Measurements from ENCODE around the gene ABCB11. TPM values are rescaled to one million over a fixed set of nuclear protein-coding genes. Genes with fewer than 3 reads are reported as not detected.
A peak's percentile ranks its signal among the peaks of the same experiment; 100 is the strongest.

The ABCB11 gene
- total RNA-seq, 1 experiment from 2014 or later = not detected

DNA sequence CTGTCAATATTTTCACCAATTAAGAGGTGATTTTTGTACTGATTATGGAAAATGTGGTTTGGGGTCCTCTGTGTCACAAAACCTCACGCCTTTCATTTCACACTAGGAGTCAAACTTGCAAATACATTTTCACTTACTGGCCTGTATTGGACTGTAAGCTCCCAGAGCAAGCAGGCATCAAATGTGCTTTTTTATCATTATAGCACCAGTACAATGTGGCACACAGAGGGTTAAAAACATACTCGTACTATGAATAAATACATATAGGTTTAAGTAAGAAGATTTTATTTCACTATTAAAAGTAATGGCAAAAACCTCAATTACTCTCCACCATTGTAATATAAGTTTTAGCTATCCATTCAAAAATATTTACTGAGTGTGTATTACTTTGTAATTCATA lies 56.7 kb downstream of the ABCB11 start:
- intact Hi-C loops (cut with micrococcal nuclease; ENCODE audit: unreplicated experiment) = no loop called here
- peak; percentile 9 for DNase-seq (ENCODE audit: low spot score)
- H3K4me1 ChIP-seq (ENCODE audit: insufficient read depth, low read length, poor library complexity, severe bottlenecking) = no peaks in the 10 kb centered on the region
- no peaks in the 10 kb centered on the region for H3K36me3 ChIP-seq (ENCODE audit: insufficient read depth, low read length, poor library complexity, severe bottlenecking)
- BruUV-seq (replicated peaks) = no TSS peak
- H3K27me3 ChIP-seq (replicated peaks; ENCODE audit: insufficient read depth, low read depth, low read length, poor library complexity) = no peaks in the 10 kb centered on the region
- H3K9me3 ChIP-seq (ENCODE audit: low read depth, low read length, poor library complexity, severe bottlenecking) = no peaks in the 10 kb centered on the region
- ChIA-PET CTCF (no interaction called here), POLR2A (ENCODE audit: low non-redundant PET) (no interaction called here)
- no peak overlapping the region for H3K4me3 ChIP-seq (ENCODE audit: low read depth, low read length, poor library complexity, severe bottlenecking)
- no peak overlapping the region for H3K27ac ChIP-seq (ENCODE audit: low read depth, low read length, poor library complexity, severe bottlenecking)
- TF ChIP-seq, protein P1, sequence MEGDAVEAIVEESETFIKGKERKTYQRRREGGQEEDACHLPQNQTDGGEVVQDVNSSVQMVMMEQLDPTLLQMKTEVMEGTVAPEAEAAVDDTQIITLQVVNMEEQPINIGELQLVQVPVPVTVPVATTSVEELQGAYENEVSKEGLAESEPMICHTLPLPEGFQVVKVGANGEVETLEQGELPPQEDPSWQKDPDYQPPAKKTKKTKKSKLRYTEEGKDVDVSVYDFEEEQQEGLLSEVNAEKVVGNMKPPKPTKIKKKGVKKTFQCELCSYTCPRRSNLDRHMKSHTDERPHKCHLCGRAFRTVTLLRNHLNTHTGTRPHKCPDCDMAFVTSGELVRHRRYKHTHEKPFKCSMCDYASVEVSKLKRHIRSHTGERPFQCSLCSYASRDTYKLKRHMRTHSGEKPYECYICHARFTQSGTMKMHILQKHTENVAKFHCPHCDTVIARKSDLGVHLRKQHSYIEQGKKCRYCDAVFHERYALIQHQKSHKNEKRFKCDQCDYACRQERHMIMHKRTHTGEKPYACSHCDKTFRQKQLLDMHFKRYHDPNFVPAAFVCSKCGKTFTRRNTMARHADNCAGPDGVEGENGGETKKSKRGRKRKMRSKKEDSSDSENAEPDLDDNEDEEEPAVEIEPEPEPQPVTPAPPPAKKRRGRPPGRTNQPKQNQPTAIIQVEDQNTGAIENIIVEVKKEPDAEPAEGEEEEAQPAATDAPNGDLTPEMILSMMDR (conservative IDR thresholded peaks at IDR 0.05; ENCODE audit: low read depth, low read length) = no peak
- TF ChIP-seq EZH2 (IDR thresholded peaks at IDR 0.05; ENCODE audit: borderline replicate concordance, low read depth, low read length, poor library complexity, severe bottlenecking) = no peak

DNA sequence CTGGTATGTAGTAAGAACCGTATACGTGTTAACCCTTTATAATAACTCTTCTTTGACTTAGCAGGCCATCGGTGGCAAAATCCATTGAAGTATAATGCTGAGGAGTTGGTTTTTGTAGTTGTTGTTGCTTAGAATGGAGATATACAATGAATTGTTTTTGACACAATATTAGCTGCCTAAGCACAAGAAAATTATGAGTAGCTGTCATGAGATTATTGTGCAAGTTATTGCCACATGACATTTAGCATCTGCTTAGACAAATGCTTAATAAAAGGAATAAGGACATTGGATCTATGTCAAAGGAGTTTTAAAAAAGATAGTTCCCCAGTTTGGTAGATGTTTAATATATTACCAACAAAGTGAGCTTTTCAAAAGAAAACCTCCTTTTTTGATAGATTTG lies 59.9 kb downstream of the ABCB11 start:
- Histone ChIP-seq H3K4me1 (ENCODE audit: insufficient read depth, low read length, poor library complexity, severe bottlenecking) (no peaks in the 10 kb centered on the region), H3K9me3 (ENCODE audit: low read depth, low read length, poor library complexity, severe bottlenecking) (no peaks in the 10 kb centered on the region), H3K27me3 (replicated peaks; ENCODE audit: insufficient read depth, low read depth, low read length, poor library complexity) (no peaks in the 10 kb centered on the region), H3K27ac (ENCODE audit: low read depth, low read length, poor library complexity, severe bottlenecking) (no peak overlapping the region), H3K4me3 (ENCODE audit: low read depth, low read length, poor library complexity, severe bottlenecking) (no peak overlapping the region), H3K36me3 (ENCODE audit: insufficient read depth, low read length, poor library complexity, severe bottlenecking) (no peaks in the 10 kb centered on the region)
- intact Hi-C loops (cut with micrococcal nuclease; ENCODE audit: unreplicated experiment) = no loop called here
- BruUV-seq (replicated peaks) = no TSS peak
- ChIA-PET POLR2A (ENCODE audit: low non-redundant PET) (no interaction called here), CTCF (no interaction called here)
- TF ChIP-seq, protein P1 (conservative IDR thresholded peaks at IDR 0.05; ENCODE audit: low read depth, low read length) = no peak
- TF ChIP-seq EZH2 (IDR thresholded peaks at IDR 0.05; ENCODE audit: borderline replicate concordance, low read depth, low read length, poor library complexity, severe bottlenecking) = no peak
- DNase-seq (ENCODE audit: low spot score) = no peak

DNA sequence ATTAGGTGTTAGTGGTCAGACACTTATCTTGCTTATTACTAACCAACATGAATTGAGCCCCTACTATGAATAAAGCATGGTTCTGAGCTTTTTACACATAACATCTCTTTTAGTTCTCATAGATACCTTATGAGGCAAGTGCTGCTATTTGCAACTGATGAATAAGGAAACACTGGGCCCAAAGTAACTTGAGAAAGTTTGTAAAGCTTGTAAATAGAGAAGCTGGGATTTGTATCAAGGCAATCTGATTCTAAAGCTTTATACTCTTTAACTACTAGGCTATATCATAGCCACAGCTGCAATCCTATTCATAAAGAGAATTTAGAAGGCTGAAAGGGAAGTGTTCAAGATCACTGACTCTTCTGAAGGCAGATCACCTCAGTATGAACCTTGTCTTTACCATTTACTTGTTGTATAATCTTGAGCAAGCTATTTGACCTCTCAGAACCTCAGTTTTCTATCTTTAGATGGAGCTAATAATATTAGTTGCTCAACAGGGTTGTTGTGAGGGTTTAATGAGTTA lies 60.4 kb downstream of the ABCB11 start:
- BruUV-seq (replicated peaks) = no TSS peak
- H3K27me3 ChIP-seq (replicated peaks; ENCODE audit: insufficient read depth, low read depth, low read length, poor library complexity) = no peaks in the 10 kb centered on the region
- no peaks in the 10 kb centered on the region for H3K4me1 ChIP-seq (ENCODE audit: insufficient read depth, low read length, poor library complexity, severe bottlenecking)
- ChIA-PET CTCF (no interaction called here), POLR2A (ENCODE audit: low non-redundant PET) (no interaction called here)
- no peak for DNase-seq (ENCODE audit: low spot score)
- intact Hi-C loops (cut with micrococcal nuclease; ENCODE audit: unreplicated experiment) = no loop called here
- H3K27ac ChIP-seq (ENCODE audit: low read depth, low read length, poor library complexity, severe bottlenecking) = no peak overlapping the region
- no peaks in the 10 kb centered on the region for H3K36me3 ChIP-seq (ENCODE audit: insufficient read depth, low read length, poor library complexity, severe bottlenecking)
- TF ChIP-seq, protein P1 (conservative IDR thresholded peaks at IDR 0.05; ENCODE audit: low read depth, low read length) = no peak
- TF ChIP-seq EZH2 (IDR thresholded peaks at IDR 0.05; ENCODE audit: borderline replicate concordance, low read depth, low read length, poor library complexity, severe bottlenecking) = no peak
- H3K4me3 ChIP-seq (ENCODE audit: low read depth, low read length, poor library complexity, severe bottlenecking) = no peak overlapping the region
- H3K9me3 ChIP-seq (ENCODE audit: low read depth, low read length, poor library complexity, severe bottlenecking) = no peaks in the 10 kb centered on the region

Data from A673 (cell line).